ENCODE results near the gene LRP1B.

The LRP1B gene

GRCh38 chr2:141399270-141399669, 731.5 kb downstream of the LRP1B start:
- Histone ChIP-seq H3K27ac (ENCODE audit: low read length) (no peak overlapping the region), H3K4me3 (ENCODE audit: low read length in 2 of 2) (no peak overlapping the region), H3K36me3 (ENCODE audit: control insufficient read depth in 2 of 2, insufficient read depth in 2 of 2, low read length in 2 of 2) (no peaks in the 10 kb centered on the region), H3K4me1 (ENCODE audit: control insufficient read depth, insufficient read depth, low read length) (no peaks in the 10 kb centered on the region), H3K9ac (ENCODE audit: low read length in 2 of 2) (no peak overlapping the region), H3K27me3 (ENCODE audit: control insufficient read depth in 1 of 2, insufficient read depth in 2 of 2, low read length in 2 of 2) (no peaks in the 10 kb centered on the region), H3K9me3 (ENCODE audit: control insufficient read depth in 2 of 2, low read length in 2 of 2) (no peaks in the 10 kb centered on the region)

- H3K27me3 ChIP-seq (ENCODE audit: control insufficient read depth in 1 of 2, insufficient read depth in 2 of 2, low read length in 2 of 2), result no peaks in the 10 kb centered on the region
- no peak overlapping the region for H3K9ac ChIP-seq (ENCODE audit: low read length in 2 of 2)
- H3K4me3 ChIP-seq (ENCODE audit: low read length in 2 of 2), result no peak overlapping the region
- H3K9me3 ChIP-seq (ENCODE audit: control insufficient read depth in 2 of 2, low read length in 2 of 2), result no peaks in the 10 kb centered on the region
- H3K27ac ChIP-seq (ENCODE audit: low read length), result no peak overlapping the region
- no peaks in the 10 kb centered on the region for H3K4me1 ChIP-seq (ENCODE audit: control insufficient read depth, insufficient read depth, low read length)
- no peaks in the 10 kb centered on the region for H3K36me3 ChIP-seq (ENCODE audit: control insufficient read depth in 2 of 2, insufficient read depth in 2 of 2, low read length in 2 of 2)
Measured at GRCh38 chr2:141393214-141393545, 737.6 kb downstream of the LRP1B start.

GRCh38 chr2:141392517-141393213, 738.2 kb downstream of the LRP1B start:
- H3K4me3 ChIP-seq (ENCODE audit: low read length in 2 of 2), result no peak overlapping the region
- no peaks in the 10 kb centered on the region for H3K9me3 ChIP-seq (ENCODE audit: control insufficient read depth in 2 of 2, low read length in 2 of 2)
- no peaks in the 10 kb centered on the region for H3K27me3 ChIP-seq (ENCODE audit: control insufficient read depth in 1 of 2, insufficient read depth in 2 of 2, low read length in 2 of 2)
- no peaks in the 10 kb centered on the region for H3K36me3 ChIP-seq (ENCODE audit: control insufficient read depth in 2 of 2, insufficient read depth in 2 of 2, low read length in 2 of 2)
- H3K9ac ChIP-seq (ENCODE audit: low read length in 2 of 2), result no peak overlapping the region
- H3K27ac ChIP-seq (ENCODE audit: low read length), result no peak overlapping the region
- H3K4me1 ChIP-seq (ENCODE audit: control insufficient read depth, insufficient read depth, low read length), result no peaks in the 10 kb centered on the region

- Histone ChIP-seq H3K9ac (ENCODE audit: low read length in 2 of 2) (no peak overlapping the region), H3K9me3 (ENCODE audit: control insufficient read depth in 2 of 2, low read length in 2 of 2) (no peaks in the 10 kb centered on the region), H3K4me3 (ENCODE audit: low read length in 2 of 2) (no peak overlapping the region), H3K4me1 (ENCODE audit: control insufficient read depth, insufficient read depth, low read length) (no peaks in the 10 kb centered on the region), H3K27me3 (ENCODE audit: control insufficient read depth in 1 of 2, insufficient read depth in 2 of 2, low read length in 2 of 2) (no peaks in the 10 kb centered on the region), H3K36me3 (ENCODE audit: control insufficient read depth in 2 of 2, insufficient read depth in 2 of 2, low read length in 2 of 2) (no peaks in the 10 kb centered on the region), H3K27ac (ENCODE audit: low read length) (no peak overlapping the region)
Measured at GRCh38 chr2:141386168-141386567, 744.6 kb downstream of the LRP1B start.

- no peaks in the 10 kb centered on the region for H3K9me3 ChIP-seq (ENCODE audit: control insufficient read depth in 2 of 2, low read length in 2 of 2)
- H3K4me3 ChIP-seq (ENCODE audit: low read length in 2 of 2), result no peak overlapping the region
- no peaks in the 10 kb centered on the region for H3K36me3 ChIP-seq (ENCODE audit: control insufficient read depth in 2 of 2, insufficient read depth in 2 of 2, low read length in 2 of 2)
- no peaks in the 10 kb centered on the region for H3K27me3 ChIP-seq (ENCODE audit: control insufficient read depth in 1 of 2, insufficient read depth in 2 of 2, low read length in 2 of 2)
- no peaks in the 10 kb centered on the region for H3K4me1 ChIP-seq (ENCODE audit: control insufficient read depth, insufficient read depth, low read length)
- no peak overlapping the region for H3K27ac ChIP-seq (ENCODE audit: low read length)
- no peak overlapping the region for H3K9ac ChIP-seq (ENCODE audit: low read length in 2 of 2)
Measured at GRCh38 chr2:141384676-141385075, 746.1 kb downstream of the LRP1B start.

- no peak overlapping the region for H3K9ac ChIP-seq (ENCODE audit: low read length in 2 of 2)
- no peaks in the 10 kb centered on the region for H3K27me3 ChIP-seq (ENCODE audit: control insufficient read depth in 1 of 2, insufficient read depth in 2 of 2, low read length in 2 of 2)
- no peak overlapping the region for H3K27ac ChIP-seq (ENCODE audit: low read length)
- peaks cover 0 to 3% of the 10 kb centered on the region in 2 donors for H3K9me3 ChIP-seq (ENCODE audit: control insufficient read depth in 2 of 2, low read length in 2 of 2)
- no peak overlapping the region for H3K4me3 ChIP-seq (ENCODE audit: low read length in 2 of 2)
- no peaks in the 10 kb centered on the region for H3K4me1 ChIP-seq (ENCODE audit: control insufficient read depth, insufficient read depth, low read length)
- no peaks in the 10 kb centered on the region for H3K36me3 ChIP-seq (ENCODE audit: control insufficient read depth in 2 of 2, insufficient read depth in 2 of 2, low read length in 2 of 2)
Measured at GRCh38 chr2:141381946-141382345, 748.9 kb downstream of the LRP1B start.

- Histone ChIP-seq H3K9ac (ENCODE audit: low read length in 2 of 2) (no peak overlapping the region), H3K9me3 (ENCODE audit: control insufficient read depth in 2 of 2, low read length in 2 of 2) (peaks cover 0 to 3% of the 10 kb centered on the region in 2 donors), H3K4me3 (ENCODE audit: low read length in 2 of 2) (no peak overlapping the region), H3K4me1 (ENCODE audit: control insufficient read depth, insufficient read depth, low read length) (no peaks in the 10 kb centered on the region), H3K27me3 (ENCODE audit: control insufficient read depth in 1 of 2, insufficient read depth in 2 of 2, low read length in 2 of 2) (no peaks in the 10 kb centered on the region), H3K36me3 (ENCODE audit: control insufficient read depth in 2 of 2, insufficient read depth in 2 of 2, low read length in 2 of 2) (no peaks in the 10 kb centered on the region), H3K27ac (ENCODE audit: low read length) (no peak overlapping the region)
Measured at GRCh38 chr2:141380008-141380979, 750.5 kb downstream of the LRP1B start.

GRCh38 chr2:141364821-141365220, 766.0 kb downstream of the LRP1B start:
- Histone ChIP-seq H3K27ac (ENCODE audit: low read length) (no peak overlapping the region), H3K36me3 (ENCODE audit: control insufficient read depth in 2 of 2, insufficient read depth in 2 of 2, low read length in 2 of 2) (no peaks in the 10 kb centered on the region), H3K4me1 (ENCODE audit: control insufficient read depth, insufficient read depth, low read length) (no peaks in the 10 kb centered on the region), H3K4me3 (ENCODE audit: low read length in 2 of 2) (no peak overlapping the region), H3K9me3 (ENCODE audit: control insufficient read depth in 2 of 2, low read length in 2 of 2) (no peaks in the 10 kb centered on the region), H3K9ac (ENCODE audit: low read length in 2 of 2) (no peak overlapping the region), H3K27me3 (ENCODE audit: control insufficient read depth in 1 of 2, insufficient read depth in 2 of 2, low read length in 2 of 2) (no peaks in the 10 kb centered on the region)

- no peaks in the 10 kb centered on the region for H3K36me3 ChIP-seq (ENCODE audit: control insufficient read depth in 2 of 2, insufficient read depth in 2 of 2, low read length in 2 of 2)
- H3K27me3 ChIP-seq (ENCODE audit: control insufficient read depth in 1 of 2, insufficient read depth in 2 of 2, low read length in 2 of 2), result no peaks in the 10 kb centered on the region
- no peaks in the 10 kb centered on the region for H3K9me3 ChIP-seq (ENCODE audit: control insufficient read depth in 2 of 2, low read length in 2 of 2)
- H3K27ac ChIP-seq (ENCODE audit: low read length), result no peak overlapping the region
- no peak overlapping the region for H3K4me3 ChIP-seq (ENCODE audit: low read length in 2 of 2)
- H3K4me1 ChIP-seq (ENCODE audit: control insufficient read depth, insufficient read depth, low read length), result no peaks in the 10 kb centered on the region
- H3K9ac ChIP-seq (ENCODE audit: low read length in 2 of 2), result no peak overlapping the region
Measured at GRCh38 chr2:141362311-141362710, 768.5 kb downstream of the LRP1B start.

- H3K4me3 ChIP-seq (ENCODE audit: low read length in 2 of 2), result no peak overlapping the region
- H3K9ac ChIP-seq (ENCODE audit: low read length in 2 of 2), result no peak overlapping the region
- no peak overlapping the region for H3K27ac ChIP-seq (ENCODE audit: low read length)
- H3K9me3 ChIP-seq (ENCODE audit: control insufficient read depth in 2 of 2, low read length in 2 of 2), result no peaks in the 10 kb centered on the region
- H3K4me1 ChIP-seq (ENCODE audit: control insufficient read depth, insufficient read depth, low read length), result no peaks in the 10 kb centered on the region
- H3K36me3 ChIP-seq (ENCODE audit: control insufficient read depth in 2 of 2, insufficient read depth in 2 of 2, low read length in 2 of 2), result no peaks in the 10 kb centered on the region
- H3K27me3 ChIP-seq (ENCODE audit: control insufficient read depth in 1 of 2, insufficient read depth in 2 of 2, low read length in 2 of 2), result no peaks in the 10 kb centered on the region
Measured at GRCh38 chr2:141348481-141348880, 782.3 kb downstream of the LRP1B start.

- H3K4me1 ChIP-seq (ENCODE audit: control insufficient read depth, insufficient read depth, low read length), result no peaks in the 10 kb centered on the region
- no peak overlapping the region for H3K27ac ChIP-seq (ENCODE audit: low read length)
- no peak overlapping the region for H3K4me3 ChIP-seq (ENCODE audit: low read length in 2 of 2)
- H3K27me3 ChIP-seq (ENCODE audit: control insufficient read depth in 1 of 2, insufficient read depth in 2 of 2, low read length in 2 of 2), result no peaks in the 10 kb centered on the region
- no peaks in the 10 kb centered on the region for H3K9me3 ChIP-seq (ENCODE audit: control insufficient read depth in 2 of 2, low read length in 2 of 2)
- H3K9ac ChIP-seq (ENCODE audit: low read length in 2 of 2), result no peak overlapping the region
- no peaks in the 10 kb centered on the region for H3K36me3 ChIP-seq (ENCODE audit: control insufficient read depth in 2 of 2, insufficient read depth in 2 of 2, low read length in 2 of 2)
Measured at GRCh38 chr2:141341444-141341843, 789.4 kb downstream of the LRP1B start.

All from stomach smooth muscle (tissue), 2 donors.